Hepatic stellate cell (primary cell): ENCODE data around the gene AMH.

Experiments
- DNase-seq: peaks from one replicate; pipeline ENCODE4 v3.0.0; 2011; ENCODE audit warnings: low spot score

AMH gene

GRCh38 chr19:2221250-2221831 is 27.8 kb upstream of the AMH start:
- peak; percentile 59 for DNase-seq

GRCh38 chr19:2221918-2222317 is 27.2 kb upstream of the AMH start:
- no peak for DNase-seq

GRCh38 chr19:2223391-2223790 is 25.7 kb upstream of the AMH start:
- DNase-seq = no peak

GRCh38 chr19:2223959-2224358 is 25.2 kb upstream of the AMH start:
- no peak for DNase-seq

- DNase-seq = no peak
These were observed 24.3 kb upstream of the AMH start for GRCh38 chr19:2224754-2225349.

- DNase-seq = no peak
These were observed 23.6 kb upstream of the AMH start for GRCh38 chr19:2225415-2226050.

GRCh38 chr19:2226051-2226839 is 22.9 kb upstream of the AMH start:
- no peak for DNase-seq

GRCh38 chr19:2226840-2227360 is 22.2 kb upstream of the AMH start:
- no peak for DNase-seq

GRCh38 chr19:2227415-2228156 is 21.5 kb upstream of the AMH start:
- no peak for DNase-seq

GRCh38 chr19:2228157-2229030 is 20.7 kb upstream of the AMH start:
- no peak for DNase-seq

GRCh38 chr19:2229103-2230032 is 19.8 kb upstream of the AMH start:
- DNase-seq = no peak

GRCh38 chr19:2230033-2230531 is 19.0 kb upstream of the AMH start:
- no peak for DNase-seq

GRCh38 chr19:2230807-2231533 is 18.2 kb upstream of the AMH start:
- no peak for DNase-seq

GRCh38 chr19:2231621-2232221 is 17.4 kb upstream of the AMH start:
- no peak for DNase-seq

GRCh38 chr19:2232286-2233151 is 16.6 kb upstream of the AMH start:
- DNase-seq = no peak

- DNase-seq = no peak
These were observed 15.4 kb upstream of the AMH start for GRCh38 chr19:2233601-2234280.

GRCh38 chr19:2234996-2235380 is 14.1 kb upstream of the AMH start:
- DNase-seq = no peak
